Sigmoid colon (tissue), 7 donors: ENCODE measurements around the gene TMEM139. TPM values are rescaled to one million over a fixed set of nuclear protein-coding genes. Genes with fewer than 3 reads are reported as not detected.

Experiments
- DNase-seq: peaks from one replicate; pipeline ENCODE4 v3.0.0-alpha.2; 2019
- H3K27ac ChIP-seq, 4 donors: fragments of 200-600 bp; sonication (generic); one replicate each; pipeline ENCODE4 v1.5.1; 2016 to 2019; ENCODE audit warnings: mild to moderate bottlenecking in 1 of 4
- H3K27me3 ChIP-seq, 3 donors: fragments of 200-600 bp; sonication (generic); one replicate each; pipeline ENCODE4 v1.5.1; 2019; ENCODE audit warnings: mild to moderate bottlenecking in 1 of 3
- H3K36me3 ChIP-seq, 4 donors: fragments of 200-600 bp; sonication (generic); one replicate each; pipeline ENCODE4 v1.5.1; 2016 to 2019
- H3K4me1 ChIP-seq, 4 donors: fragments of 200-600 bp; sonication (generic); one replicate each; pipeline ENCODE4 v1.5.1; 2017 to 2019
- H3K4me3 ChIP-seq, 4 donors: fragments of 200-600 bp; sonication (generic); one replicate each; pipeline ENCODE4 v1.5.1; 2017 to 2019; ENCODE audit warnings: mild to moderate bottlenecking in 2 of 4, moderate library complexity in 1 of 4
- H3K9me3 ChIP-seq, 4 donors: fragments of 200-600 bp in 3 of 4; sonication (generic) in 3 of 4; one replicate each; pipeline versions ENCODE4 v1.5.1 to v1.6.1; 2013 to 2019
- CTCF ChIP-seq, 4 experiments: fragments of 450-650 bp in 3 of 4; fragments of 200-600 bp in 1 of 4; IDR thresholded peaks; one replicate each; pipeline ENCODE4 v1.5.1; 2016 to 2019; ENCODE audit warnings: antibody characterized with exemption in 4 of 4, mild to moderate bottlenecking in 3 of 4, moderate library complexity in 2 of 4
- EP300 ChIP-seq, 4 donors: sonication (generic); formaldehyde crosslinking; IDR thresholded peaks; one replicate each; pipeline ENCODE4 v1.6.1; 2017; ENCODE audit warnings: antibody characterized with exemption in 4 of 4
- POLR2A ChIP-seq, 2 donors: fragments of 450-650 bp; IDR thresholded peaks; one replicate each; pipeline ENCODE4 v1.6.1; 2016; ENCODE audit warnings: antibody characterized with exemption in 2 of 2, mild to moderate bottlenecking in 2 of 2, moderate library complexity in 2 of 2
- POLR2AphosphoS5 ChIP-seq, 4 donors: sonication (generic); formaldehyde crosslinking; IDR thresholded peaks; one replicate each; pipeline ENCODE4 v1.6.1; 2017; ENCODE audit warnings: antibody characterized with exemption in 4 of 4
- WGBS, 2 donors: extraction: QIAGEN DNeasy Blood & Tissue Kit; methylation state at CpG; one replicate each; pipeline ENCODE4 v1.1.7; 2013; 5-methylcytosine and 5-hydroxymethylcytosine counted together
- intact Hi-C: fragments of 100-400 bp; cut with DNase I; formaldehyde crosslinking; loops from one replicate; pipeline ENCODE4 v1.15.1; 2023
- polyA plus RNA-seq, 3 donors: library from polyadenylated mRNA; stranded (reverse); fragments of 200-250 nt; gene quantifications; one replicate each; pipeline ENCODE4 v1.2.3, GENCODE V29; 2013
- total RNA-seq, 4 donors: library from RNA; depleted of rRNA; stranded (reverse); fragments of >200 nt; gene quantifications; one replicate each; pipeline ENCODE4 v1.1.0, GENCODE V29; 2016
- donor health status: healthy with polysubstance abuse.
- donor health status: Bipolar disorder and iron deficiency.
- donor health status: healthy.

The TMEM139 gene
- total and polyA plus RNA-seq, 7 donors: 0.71 to 58.5 (median 40.6) TPM; not detected in 3

DNA sequence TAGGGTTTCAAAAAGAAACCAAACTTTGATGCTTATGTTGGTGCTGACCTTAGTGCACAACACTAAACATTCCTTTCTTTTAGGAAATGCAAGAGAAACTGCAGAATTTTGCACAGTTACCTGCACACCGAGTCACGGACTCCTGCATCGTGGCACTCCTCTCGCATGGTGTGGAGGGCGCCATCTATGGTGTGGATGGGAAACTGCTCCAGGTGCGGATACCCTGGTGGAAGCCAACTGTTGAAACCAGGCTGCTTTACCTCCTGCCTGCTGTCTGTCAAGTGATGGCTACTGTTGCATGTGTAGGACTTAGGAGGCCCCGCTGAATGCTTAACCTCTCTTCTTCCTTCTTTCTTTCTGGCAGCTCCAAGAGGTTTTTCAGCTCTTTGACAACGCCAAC, 15.1 kb downstream of the TMEM139 start:
- no peak for DNase-seq
- TF ChIP-seq EP300 (IDR thresholded peaks at IDR 0.05) (no peak), CTCF (IDR thresholded peaks at IDR 0.05) (peak in 2 of 4 experiments; percentile 26 to 51)
- Histone ChIP-seq H3K4me1 (no peaks in the 10 kb centered on the region), H3K27me3 (no peaks in the 10 kb centered on the region), H3K27ac (no peak overlapping the region), H3K9me3 (no peaks in the 10 kb centered on the region), H3K4me3 (no peak overlapping the region), H3K36me3 (peaks cover 21 to 100% (median 54%) of the 10 kb centered on the region in 4 donors)
- intact Hi-C loops: loop anchor here (5.0 kb wide), 1 partner anchor 117 kb away; no protein-coding TSS in a partner anchor
- 40 to 68% methylated on average over 8 of the region's 8 CpGs for WGBS, 2 donors

- H3K36me3 ChIP-seq: peaks cover 28 to 98% (median 49%) of the 10 kb centered on the region in 4 donors
- no peaks in the 10 kb centered on the region for H3K4me1 ChIP-seq
- no peak overlapping the region for H3K27ac ChIP-seq
- no peaks in the 10 kb centered on the region for H3K27me3 ChIP-seq
- WGBS, 2 donors: 33 to 52% methylated on average over 8 of the region's 8 CpGs
- H3K4me3 ChIP-seq: no peak overlapping the region
- TF ChIP-seq CTCF (IDR thresholded peaks at IDR 0.05) (no peak), POLR2A (IDR thresholded peaks at IDR 0.05) (no peak)
- intact Hi-C loops: loop anchor here (5.0 kb wide), 1 partner anchor 116 kb away; no protein-coding TSS in a partner anchor
- DNase-seq: no peak
- no peaks in the 10 kb centered on the region for H3K9me3 ChIP-seq
Measured at GRCh38 chr7:143300959-143301935, 16.5 kb downstream of the TMEM139 start.

- intact Hi-C loops: loop anchor here (2.0 to 5.0 kb wide), 2 partner anchors 63 to 114 kb away; no protein-coding TSS in a partner anchor
- 96 to 97% methylated on average over 10 of the region's 10 CpGs for WGBS, 2 donors
Measured at GRCh38 chr7:143303733-143304132, 19.0 kb downstream of the TMEM139 start.

GRCh38 chr7:143304938-143305337, 20.2 kb downstream of the TMEM139 start:
- no peak overlapping the region for H3K27ac ChIP-seq
- 82 to 89% methylated on average over 6 of the region's 6 CpGs for WGBS, 2 donors
- peaks cover 24 to 81% (median 38%) of the 10 kb centered on the region in 4 donors for H3K36me3 ChIP-seq
- H3K4me3 ChIP-seq: no peak overlapping the region
- intact Hi-C loops: loop anchor here (2.0 to 5.0 kb wide), 2 partner anchors 64 to 112 kb away; no protein-coding TSS in a partner anchor
- no peaks in the 10 kb centered on the region for H3K4me1 ChIP-seq
- TF ChIP-seq POLR2AphosphoS5 (IDR thresholded peaks at IDR 0.05): no peak
- no peak for TF ChIP-seq EP300 (IDR thresholded peaks at IDR 0.05)
- no peak for TF ChIP-seq CTCF (IDR thresholded peaks at IDR 0.05)
- TF ChIP-seq POLR2A (IDR thresholded peaks at IDR 0.05): no peak
- no peaks in the 10 kb centered on the region for H3K9me3 ChIP-seq
- no peak for DNase-seq
- H3K27me3 ChIP-seq: no peaks in the 10 kb centered on the region

More at GRCh38 chr7:143303733-143304132, 19.0 kb downstream of the TMEM139 start:
- H3K36me3 ChIP-seq: peaks cover 28 to 93% (median 43%) of the 10 kb centered on the region in 4 donors
- H3K27ac ChIP-seq: no peak overlapping the region
- H3K27me3 ChIP-seq: no peaks in the 10 kb centered on the region
- no peak for TF ChIP-seq POLR2AphosphoS5 (IDR thresholded peaks at IDR 0.05)
- TF ChIP-seq POLR2A (IDR thresholded peaks at IDR 0.05): no peak
- TF ChIP-seq CTCF (IDR thresholded peaks at IDR 0.05): no peak
- no peak for DNase-seq
- no peaks in the 10 kb centered on the region for H3K9me3 ChIP-seq
- H3K4me3 ChIP-seq: no peak overlapping the region
- H3K4me1 ChIP-seq: no peaks in the 10 kb centered on the region
